ENCODE measurements around the gene SYNE2.

DNA sequence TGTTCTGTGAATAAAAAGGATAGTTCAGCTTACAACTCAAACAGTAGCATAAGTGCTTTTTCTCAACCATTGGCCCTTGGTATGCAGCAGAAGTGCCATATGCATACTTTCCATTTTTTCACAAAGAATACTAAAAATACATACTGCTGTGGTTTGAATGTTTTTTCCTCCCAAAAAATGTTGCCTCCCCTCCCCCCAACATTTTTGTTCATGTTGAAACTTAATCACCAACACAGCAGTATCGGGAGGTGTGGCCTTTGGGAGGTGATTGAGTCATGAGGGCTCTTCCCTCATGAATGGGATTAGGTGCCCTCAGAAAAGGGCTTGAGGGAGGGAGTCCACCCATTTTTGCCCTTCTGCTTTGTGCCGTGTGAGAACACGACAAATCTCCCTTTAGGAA is 242.8 kb downstream of the SYNE2 start:
- TF ChIP-seq, protein P1, sequence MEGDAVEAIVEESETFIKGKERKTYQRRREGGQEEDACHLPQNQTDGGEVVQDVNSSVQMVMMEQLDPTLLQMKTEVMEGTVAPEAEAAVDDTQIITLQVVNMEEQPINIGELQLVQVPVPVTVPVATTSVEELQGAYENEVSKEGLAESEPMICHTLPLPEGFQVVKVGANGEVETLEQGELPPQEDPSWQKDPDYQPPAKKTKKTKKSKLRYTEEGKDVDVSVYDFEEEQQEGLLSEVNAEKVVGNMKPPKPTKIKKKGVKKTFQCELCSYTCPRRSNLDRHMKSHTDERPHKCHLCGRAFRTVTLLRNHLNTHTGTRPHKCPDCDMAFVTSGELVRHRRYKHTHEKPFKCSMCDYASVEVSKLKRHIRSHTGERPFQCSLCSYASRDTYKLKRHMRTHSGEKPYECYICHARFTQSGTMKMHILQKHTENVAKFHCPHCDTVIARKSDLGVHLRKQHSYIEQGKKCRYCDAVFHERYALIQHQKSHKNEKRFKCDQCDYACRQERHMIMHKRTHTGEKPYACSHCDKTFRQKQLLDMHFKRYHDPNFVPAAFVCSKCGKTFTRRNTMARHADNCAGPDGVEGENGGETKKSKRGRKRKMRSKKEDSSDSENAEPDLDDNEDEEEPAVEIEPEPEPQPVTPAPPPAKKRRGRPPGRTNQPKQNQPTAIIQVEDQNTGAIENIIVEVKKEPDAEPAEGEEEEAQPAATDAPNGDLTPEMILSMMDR (IDR thresholded peaks at IDR 0.05 in 2 of 3, conservative IDR thresholded peaks at IDR 0.05 in 1 of 3; ENCODE audit: control insufficient read depth in 2 of 3, extremely low read depth in 1 of 3, insufficient read depth in 1 of 3, low read depth in 3 of 3, low read length in 3 of 3): no peak
- no peak for TF ChIP-seq CHD2 (IDR thresholded peaks at IDR 0.05; ENCODE audit: borderline replicate concordance, low read depth, low read length)
- no peak for TF ChIP-seq ZNF274 (IDR thresholded peaks at IDR 0.05; ENCODE audit: insufficient read depth, insufficient read length)
- no peak for TF ChIP-seq USF1 (IDR thresholded peaks at IDR 0.05; ENCODE audit: borderline replicate concordance, extremely low read length, insufficient read depth, low read depth, low read length)
- TF ChIP-seq ELK1 (IDR thresholded peaks at IDR 0.05; ENCODE audit: low read depth, low read length): no peak
- no peak for TF ChIP-seq BCL11A (IDR thresholded peaks at IDR 0.05; ENCODE audit: low read depth, low read length)
- no peak for TF ChIP-seq ESRRA (IDR thresholded peaks at IDR 0.05; ENCODE audit: low read length)
